Measurements from ENCODE around the gene RABGAP1L. TPM values are rescaled to one million over a fixed set of nuclear protein-coding genes. Genes with fewer than 3 reads are reported as not detected.

RABGAP1L gene
- total RNA-seq, 1 experiment from 2014 or later = 29.3 TPM

DNA sequence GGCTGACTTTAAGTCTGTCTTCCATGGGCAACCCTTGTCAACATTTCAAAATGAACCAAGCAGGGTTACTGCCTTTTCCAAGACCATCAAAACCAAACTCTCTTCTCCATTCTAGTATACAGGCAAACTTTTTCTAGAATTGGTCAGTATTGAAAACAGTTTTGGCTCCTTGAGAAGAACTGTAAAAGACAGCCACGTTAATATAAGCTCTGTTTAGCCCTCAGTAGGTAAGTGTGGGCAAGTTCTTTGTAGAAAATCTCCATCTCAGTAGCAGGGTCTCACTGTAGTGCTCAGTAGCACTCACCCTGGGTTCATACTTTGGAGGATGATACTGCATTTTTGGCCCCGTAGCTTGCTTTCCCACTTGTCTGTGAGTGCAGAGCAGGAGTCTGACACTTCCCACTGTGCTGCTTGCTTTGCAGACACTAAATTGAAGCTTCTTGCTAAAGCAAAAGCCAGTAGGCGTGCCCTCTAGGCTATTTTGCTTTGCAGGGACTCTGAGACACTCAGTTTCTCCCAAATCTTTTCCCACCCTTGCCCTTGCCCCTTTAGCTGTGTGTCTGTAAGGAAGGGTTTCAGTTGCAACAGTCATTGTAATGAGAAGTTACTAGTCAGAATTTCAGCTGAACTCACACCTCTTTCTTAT lies 806.2 kb downstream of the RABGAP1L start:
- TF ChIP-seq, protein P1, sequence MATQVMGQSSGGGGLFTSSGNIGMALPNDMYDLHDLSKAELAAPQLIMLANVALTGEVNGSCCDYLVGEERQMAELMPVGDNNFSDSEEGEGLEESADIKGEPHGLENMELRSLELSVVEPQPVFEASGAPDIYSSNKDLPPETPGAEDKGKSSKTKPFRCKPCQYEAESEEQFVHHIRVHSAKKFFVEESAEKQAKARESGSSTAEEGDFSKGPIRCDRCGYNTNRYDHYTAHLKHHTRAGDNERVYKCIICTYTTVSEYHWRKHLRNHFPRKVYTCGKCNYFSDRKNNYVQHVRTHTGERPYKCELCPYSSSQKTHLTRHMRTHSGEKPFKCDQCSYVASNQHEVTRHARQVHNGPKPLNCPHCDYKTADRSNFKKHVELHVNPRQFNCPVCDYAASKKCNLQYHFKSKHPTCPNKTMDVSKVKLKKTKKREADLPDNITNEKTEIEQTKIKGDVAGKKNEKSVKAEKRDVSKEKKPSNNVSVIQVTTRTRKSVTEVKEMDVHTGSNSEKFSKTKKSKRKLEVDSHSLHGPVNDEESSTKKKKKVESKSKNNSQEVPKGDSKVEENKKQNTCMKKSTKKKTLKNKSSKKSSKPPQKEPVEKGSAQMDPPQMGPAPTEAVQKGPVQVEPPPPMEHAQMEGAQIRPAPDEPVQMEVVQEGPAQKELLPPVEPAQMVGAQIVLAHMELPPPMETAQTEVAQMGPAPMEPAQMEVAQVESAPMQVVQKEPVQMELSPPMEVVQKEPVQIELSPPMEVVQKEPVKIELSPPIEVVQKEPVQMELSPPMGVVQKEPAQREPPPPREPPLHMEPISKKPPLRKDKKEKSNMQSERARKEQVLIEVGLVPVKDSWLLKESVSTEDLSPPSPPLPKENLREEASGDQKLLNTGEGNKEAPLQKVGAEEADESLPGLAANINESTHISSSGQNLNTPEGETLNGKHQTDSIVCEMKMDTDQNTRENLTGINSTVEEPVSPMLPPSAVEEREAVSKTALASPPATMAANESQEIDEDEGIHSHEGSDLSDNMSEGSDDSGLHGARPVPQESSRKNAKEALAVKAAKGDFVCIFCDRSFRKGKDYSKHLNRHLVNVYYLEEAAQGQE (IDR thresholded peaks at IDR 0.05; ENCODE audit: low read depth) = no peak
- no peak for TF ChIP-seq EZH2 (IDR thresholded peaks at IDR 0.05)
- TF ChIP-seq, protein P2, sequence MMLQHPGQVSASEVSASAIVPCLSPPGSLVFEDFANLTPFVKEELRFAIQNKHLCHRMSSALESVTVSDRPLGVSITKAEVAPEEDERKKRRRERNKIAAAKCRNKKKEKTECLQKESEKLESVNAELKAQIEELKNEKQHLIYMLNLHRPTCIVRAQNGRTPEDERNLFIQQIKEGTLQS (IDR thresholded peaks at IDR 0.05) = no peak
- TF ChIP-seq YY1 (IDR thresholded peaks at IDR 0.05; ENCODE audit: extremely low read depth, insufficient replicate concordance, low read depth, low read length) = no peak
- TF ChIP-seq ZFX (IDR thresholded peaks at IDR 0.05) = no peak
- no peak for TF ChIP-seq RAD21 (IDR thresholded peaks at IDR 0.05; ENCODE audit: low read depth)
- TF ChIP-seq POLR2AphosphoS5 (IDR thresholded peaks at IDR 0.05; ENCODE audit: low read depth, low read length) = no peak
- Histone ChIP-seq H3K27ac (ENCODE audit: low read depth, low read length) (no peak overlapping the region), H3K27me3 (ENCODE audit: insufficient read depth, low read length) (no peaks in the 10 kb centered on the region), H3K4me2 (ENCODE audit: low read length) (no peak overlapping the region), H2AFZ (ENCODE audit: low read depth, low read length, poor library complexity, severe bottlenecking) (no peak overlapping the region), H3K4me3 (replicated peaks in 1 of 2; ENCODE audit: low read depth in 1 of 2, low read length in 2 of 2) (no peak overlapping the region), H3K4me1 (ENCODE audit: control insufficient read depth in 1 of 2, insufficient read depth in 2 of 2, low read length in 2 of 2) (peaks cover 0 to 2% of the 10 kb centered on the region in 2 experiments; a peak in 1 of 4 replicates), H3K9me3 (ENCODE audit: control insufficient read depth in 1 of 2, insufficient read depth in 1 of 2, low read depth in 1 of 2, low read length in 2 of 2) (no peaks in the 10 kb centered on the region), H3K36me3 (ENCODE audit: control insufficient read depth in 1 of 2, insufficient read depth in 2 of 2, low read length in 2 of 2) (no peaks in the 10 kb centered on the region), H4K20me1 (ENCODE audit: insufficient read depth) (no peaks in the 10 kb centered on the region), H3K9me2 (ENCODE audit: insufficient read depth) (no peaks in the 10 kb centered on the region), H3K79me2 (ENCODE audit: insufficient read depth, low read length) (no peaks in the 10 kb centered on the region), H3K9ac (ENCODE audit: low read length) (no peak overlapping the region)
- DNase-seq (ENCODE audit: low read depth, low spot score) = no peak
- intact Hi-C loops (cut with micrococcal nuclease) = no loop called here
- ChIA-PET POLR2A (no interaction called here), CTCF (no interaction called here), RAD21 (ENCODE audit: low non-redundant PET in 1 of 2, low total read pairs in 2 of 2, uncharacterized antibody in 2 of 2, unreplicated experiment in 2 of 2) (no interaction called here)
- no TSS peak for BruUV-seq (replicated peaks)
- no peak for ATAC-seq

All from HCT116 (cell line).